Endothelial cell of hepatic sinusoid (primary cell): ENCODE measurements around the gene CCDC167.

Source experiments
- in situ Hi-C: cut with HindIII; loops from 2 replicates; pipeline ENCODE4 v1.10.0; 2017; ENCODE audit warnings: low sequenced_read_pairs

CCDC167 gene

DNA sequence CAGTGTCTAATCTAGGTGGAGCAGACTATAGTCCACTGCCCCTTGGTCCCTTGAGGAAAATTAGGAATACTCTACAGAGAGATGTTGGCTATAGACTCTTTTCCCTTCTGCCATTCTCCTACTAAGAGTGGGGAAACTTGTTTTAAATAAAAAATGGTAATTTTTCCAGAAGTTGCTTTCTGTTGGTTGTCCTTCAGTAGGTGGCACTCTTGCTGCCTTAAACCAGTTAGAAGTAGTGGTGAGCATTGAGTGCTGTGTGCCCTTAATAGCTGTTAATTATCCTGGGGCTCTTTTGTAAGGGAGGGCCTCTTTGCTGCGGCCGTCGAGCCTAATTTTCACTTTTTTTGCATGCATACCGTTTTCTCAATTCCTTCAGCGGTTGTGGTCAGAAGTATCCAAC lies 63.9 kb downstream of the CCDC167 start:
- in situ Hi-C loops: no loop called here

DNA sequence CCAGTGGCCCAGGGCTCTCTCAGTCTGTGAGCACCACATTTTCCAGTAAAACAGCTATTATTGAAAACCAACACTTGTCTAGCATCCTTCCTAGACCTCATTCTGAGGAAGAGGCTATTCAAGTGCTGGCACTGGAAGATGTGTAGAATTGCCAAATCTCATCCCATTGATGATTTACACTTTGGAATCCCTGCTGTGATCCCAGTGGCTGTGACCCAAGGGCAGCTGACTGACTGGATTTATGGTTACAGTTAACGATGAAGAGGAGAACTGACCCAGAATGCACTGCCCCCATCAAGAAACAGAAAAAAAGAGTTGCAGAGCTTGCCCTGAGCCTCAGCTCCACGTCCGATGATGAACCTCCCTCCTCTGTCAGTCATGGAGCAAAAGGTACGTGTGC lies 64.3 kb downstream of the CCDC167 start:
- in situ Hi-C loops: no loop called here

DNA sequence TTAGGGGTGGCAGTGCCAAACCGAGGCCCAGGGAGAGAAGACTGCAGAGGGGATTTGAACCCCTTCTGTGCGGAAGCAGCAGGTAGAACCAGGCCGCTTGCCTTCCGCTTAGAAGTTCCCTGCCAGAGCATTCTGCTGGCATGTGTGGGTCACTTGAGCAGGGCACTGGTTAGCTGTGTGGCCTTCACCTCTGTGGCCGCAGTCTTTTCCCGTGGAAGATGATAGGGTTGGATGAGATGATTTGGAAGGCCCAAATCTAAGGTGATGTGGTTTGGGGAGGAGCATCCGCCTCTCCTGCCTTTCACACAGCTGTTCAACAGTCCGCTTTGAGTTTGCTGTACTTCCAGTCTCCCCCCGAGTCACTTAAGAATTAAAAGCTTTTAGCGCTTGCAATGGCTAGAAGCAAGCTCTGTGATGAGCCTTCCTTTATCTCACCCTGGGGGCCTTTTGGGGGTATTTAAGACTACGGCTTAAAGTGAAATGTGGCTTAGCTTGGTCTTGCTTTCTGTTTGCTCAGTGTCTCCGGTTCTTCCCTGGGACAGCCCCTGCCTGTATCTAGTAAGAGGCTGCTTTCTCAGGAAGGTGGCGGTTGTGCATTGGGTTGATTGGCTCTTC lies 65.9 kb downstream of the CCDC167 start:
- in situ Hi-C loops: no loop called here
